ENCODE measurements around the gene KCNJ3.

The KCNJ3 gene

DNA sequence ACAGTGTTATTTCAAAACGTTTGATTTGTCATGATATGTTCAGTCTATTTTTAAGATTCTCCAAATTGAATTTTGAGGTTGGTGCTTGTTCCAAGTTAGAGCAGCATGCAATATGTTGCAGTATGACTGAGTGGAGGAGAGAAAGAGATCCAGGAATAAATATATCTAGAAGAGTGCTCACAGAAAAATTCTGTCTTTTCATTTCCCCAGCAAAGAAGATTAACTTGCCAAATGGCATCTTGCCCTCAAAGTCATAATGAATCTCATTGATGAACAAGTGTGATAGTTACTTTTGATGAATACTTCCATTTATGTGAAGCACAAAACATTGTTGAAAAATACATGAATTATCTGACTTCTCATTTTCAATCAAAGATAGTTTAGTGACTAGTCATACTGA is 95.9 kb downstream of the KCNJ3 start:
- no peak for ATAC-seq
- TF ChIP-seq CREB5 (CRISPR knock-in tag; IDR thresholded peaks at IDR 0.05; ENCODE audit: low read depth) (no peak), SNAI2 (CRISPR knock-in tag; IDR thresholded peaks at IDR 0.05) (no peak), ISL1 (CRISPR knock-in tag; IDR thresholded peaks at IDR 0.05) (no peak), OSR1 (CRISPR knock-in tag; IDR thresholded peaks at IDR 0.05) (no peak), TSHZ2 (CRISPR knock-in tag; IDR thresholded peaks at IDR 0.05) (no peak), RARB (CRISPR knock-in tag; IDR thresholded peaks at IDR 0.05) (no peak), CSDC2 (CRISPR knock-in tag; IDR thresholded peaks at IDR 0.05) (no peak), PPARA (CRISPR knock-in tag; IDR thresholded peaks at IDR 0.05; ENCODE audit: borderline replicate concordance) (no peak)

DNA sequence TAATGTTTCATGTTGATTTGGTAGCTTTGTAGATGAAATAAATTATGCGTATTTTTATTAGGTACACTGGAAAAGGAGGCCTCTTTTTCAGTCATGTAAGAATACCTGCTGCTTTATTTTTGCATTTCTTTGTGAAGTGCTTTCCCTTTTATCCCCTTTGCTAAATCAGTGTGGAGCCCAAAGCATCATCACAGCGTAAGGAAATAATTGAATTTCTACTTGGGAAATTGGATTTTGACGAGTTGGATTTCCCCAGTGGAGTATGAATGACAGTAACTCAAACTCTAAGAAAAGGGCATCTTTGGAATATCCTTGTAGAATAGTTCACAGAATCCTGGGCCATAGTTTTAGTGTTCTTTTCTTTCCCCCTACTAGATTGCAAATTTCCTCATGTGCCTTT is 97.2 kb downstream of the KCNJ3 start:
- no peak for TF ChIP-seq TCF4 (CRISPR knock-in tag; IDR thresholded peaks at IDR 0.05; ENCODE audit: borderline replicate concordance)
- TF ChIP-seq SNAI2 (CRISPR knock-in tag; IDR thresholded peaks at IDR 0.05), result no peak
- TF ChIP-seq ZNF8 (CRISPR knock-in tag; IDR thresholded peaks at IDR 0.05), result no peak
- TF ChIP-seq ZFP3 (CRISPR knock-in tag; IDR thresholded peaks at IDR 0.05), result no peak
- TF ChIP-seq CSRNP3 (CRISPR knock-in tag; IDR thresholded peaks at IDR 0.05), result no peak
- TF ChIP-seq ISL1 (CRISPR knock-in tag; IDR thresholded peaks at IDR 0.05), result no peak
- TF ChIP-seq PPARA (CRISPR knock-in tag; IDR thresholded peaks at IDR 0.05; ENCODE audit: borderline replicate concordance), result no peak
- no peak for ATAC-seq

- no peak for ATAC-seq
- TF ChIP-seq SNAI2 (CRISPR knock-in tag; IDR thresholded peaks at IDR 0.05) (no peak), ZNF565 (CRISPR knock-in tag; conservative IDR thresholded peaks at IDR 0.05; ENCODE audit: low read depth) (no peak), ARNTL (CRISPR knock-in tag; IDR thresholded peaks at IDR 0.05; ENCODE audit: borderline replicate concordance, low read depth) (no peak), ISL1 (CRISPR knock-in tag; IDR thresholded peaks at IDR 0.05) (no peak), RARB (CRISPR knock-in tag; IDR thresholded peaks at IDR 0.05) (no peak), CSDC2 (CRISPR knock-in tag; IDR thresholded peaks at IDR 0.05) (no peak), ZFP3 (CRISPR knock-in tag; IDR thresholded peaks at IDR 0.05) (no peak), ESRRG (CRISPR knock-in tag; IDR thresholded peaks at IDR 0.05) (no peak), TSHZ2 (CRISPR knock-in tag; IDR thresholded peaks at IDR 0.05) (no peak), ZNF8 (CRISPR knock-in tag; IDR thresholded peaks at IDR 0.05) (no peak), ZFP30 (CRISPR knock-in tag; IDR thresholded peaks at IDR 0.05) (no peak), BACH2 (CRISPR knock-in tag; IDR thresholded peaks at IDR 0.05; ENCODE audit: borderline replicate concordance) (no peak), ZNF70 (CRISPR knock-in tag; IDR thresholded peaks at IDR 0.05) (no peak), CREB5 (CRISPR knock-in tag; IDR thresholded peaks at IDR 0.05; ENCODE audit: low read depth) (no peak), GLIS3 (CRISPR knock-in tag; IDR thresholded peaks at IDR 0.05) (no peak), OSR1 (CRISPR knock-in tag; IDR thresholded peaks at IDR 0.05) (no peak), POU6F1 (CRISPR knock-in tag; IDR thresholded peaks at IDR 0.05; ENCODE audit: borderline replicate concordance, low read depth) (no peak)
- TF ChIP-seq, protein P1, sequence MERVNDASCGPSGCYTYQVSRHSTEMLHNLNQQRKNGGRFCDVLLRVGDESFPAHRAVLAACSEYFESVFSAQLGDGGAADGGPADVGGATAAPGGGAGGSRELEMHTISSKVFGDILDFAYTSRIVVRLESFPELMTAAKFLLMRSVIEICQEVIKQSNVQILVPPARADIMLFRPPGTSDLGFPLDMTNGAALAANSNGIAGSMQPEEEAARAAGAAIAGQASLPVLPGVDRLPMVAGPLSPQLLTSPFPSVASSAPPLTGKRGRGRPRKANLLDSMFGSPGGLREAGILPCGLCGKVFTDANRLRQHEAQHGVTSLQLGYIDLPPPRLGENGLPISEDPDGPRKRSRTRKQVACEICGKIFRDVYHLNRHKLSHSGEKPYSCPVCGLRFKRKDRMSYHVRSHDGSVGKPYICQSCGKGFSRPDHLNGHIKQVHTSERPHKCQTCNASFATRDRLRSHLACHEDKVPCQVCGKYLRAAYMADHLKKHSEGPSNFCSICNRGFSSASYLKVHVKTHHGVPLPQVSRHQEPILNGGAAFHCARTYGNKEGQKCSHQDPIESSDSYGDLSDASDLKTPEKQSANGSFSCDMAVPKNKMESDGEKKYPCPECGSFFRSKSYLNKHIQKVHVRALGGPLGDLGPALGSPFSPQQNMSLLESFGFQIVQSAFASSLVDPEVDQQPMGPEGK (CRISPR knock-in tag; IDR thresholded peaks at IDR 0.05; ENCODE audit: borderline replicate concordance), result no peak
Measured at GRCh38 chr2:154804451-154804850, 106.0 kb downstream of the KCNJ3 start.
